ENCODE results near the gene RNU1-1. TPM values are rescaled to one million over a fixed set of nuclear protein-coding genes. Genes with fewer than 3 reads are reported as not detected.
A peak's percentile ranks its signal among the peaks of the same experiment; 100 is the strongest.
"Not testable (repeated sequence)": the region's sequence is repeated elsewhere in the genome, so short reads cannot be mapped to it uniquely, and the experiment has no call there.

The RNU1-1 gene
- total and polyA plus RNA-seq, 2 donors (not counting 1 experiment from before 2014, with no cell fraction given) = 4,377 TPM; not detected in 1

DNA sequence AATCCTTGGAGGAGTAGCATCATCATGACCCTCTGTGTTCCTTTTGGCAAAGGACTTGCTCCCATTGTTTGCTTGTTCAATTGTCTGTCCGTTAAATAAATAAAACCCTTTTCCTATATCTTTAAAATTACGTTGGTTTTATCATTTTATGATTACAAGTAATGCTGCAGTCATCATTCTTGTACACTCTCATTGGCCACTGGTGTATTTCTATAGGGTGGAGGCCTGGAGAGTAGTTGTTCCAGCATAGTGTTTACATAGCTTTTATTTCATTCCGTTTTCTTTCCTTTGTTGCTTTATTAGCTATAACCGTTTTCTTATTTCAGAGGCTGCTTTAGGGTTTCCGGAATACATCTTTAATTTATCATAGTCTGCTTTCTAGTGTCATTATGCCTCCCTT lies 7.6 kb upstream of the RNU1-1 start:
- ATAC-seq (ENCODE audit: low read depth); intact Hi-C loops (cut with micrococcal nuclease); H3K4me3 ChIP-seq (ENCODE audit: control extremely low read depth in 1 of 5, extremely low read depth in 1 of 5, insufficient read depth in 1 of 5, low read depth in 2 of 5, low read length in 4 of 5); H3K4me2 ChIP-seq (replicated peaks; ENCODE audit: low read depth, low read length, poor library complexity, severe bottlenecking); H3K4me3 Mint-ChIP-seq; H3K27ac Mint-ChIP-seq; H2AFZ ChIP-seq (ENCODE audit: insufficient read depth, low read depth, low read length, poor library complexity, severe bottlenecking); H3K36me3 ChIP-seq (replicated peaks in 1 of 2; ENCODE audit: control extremely low read depth in 1 of 2, control insufficient read depth in 1 of 2, extremely low read depth in 1 of 2, insufficient read depth in 2 of 2, low read length in 1 of 2); H3K27ac ChIP-seq (ENCODE audit: low read length in 2 of 2); DNase-seq; H3K79me2 ChIP-seq (ENCODE audit: control insufficient read depth, insufficient read depth, low read length); H4K20me1 ChIP-seq (ENCODE audit: control insufficient read depth, insufficient read depth, low read length, poor library complexity, severe bottlenecking); H3K9ac ChIP-seq (ENCODE audit: low read length); H3K4me1 Mint-ChIP-seq; H3K9me3 Mint-ChIP-seq (ENCODE audit: insufficient read depth); H3K4me1 ChIP-seq (ENCODE audit: control insufficient read depth in 2 of 2, insufficient read depth in 2 of 2, low read length in 2 of 2); H3K9me3 ChIP-seq (ENCODE audit: control extremely low read depth in 1 of 3, control insufficient read depth in 2 of 3, insufficient read depth in 1 of 3, low read length in 2 of 3); CTCF ChIA-PET; POLR2A ChIA-PET: not testable (repeated sequence)
- H3K27me3 ChIP-seq (replicated peaks in 1 of 4; ENCODE audit: control extremely low read depth in 1 of 4, control insufficient read depth in 3 of 4, insufficient read depth in 4 of 4, low read length in 3 of 4) = peaks cover 0 to 25% (median 11%) of the 10 kb centered on the region in 4 experiments
- no CpG with 5 or more reads among the region's 5 CpGs for WGBS (ENCODE audit: insufficient coverage)
- H3K27me3 Mint-ChIP-seq = peaks cover 26% of the 10 kb centered on the region

DNA sequence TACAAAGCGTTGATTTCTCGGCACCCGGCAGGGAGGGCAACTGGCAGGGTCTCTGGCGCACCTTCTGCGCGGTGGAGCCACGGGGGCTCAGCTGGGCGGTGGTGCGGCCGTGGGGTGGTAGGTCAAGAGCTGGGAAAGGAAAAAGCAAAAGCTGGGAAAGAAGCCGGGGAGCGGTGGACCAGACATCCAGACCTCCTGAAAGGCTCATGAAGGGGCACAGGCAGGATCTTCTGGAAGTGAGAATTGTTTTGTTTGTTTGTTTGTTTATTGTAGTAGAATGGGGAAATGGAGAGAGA lies 7.2 kb upstream of the RNU1-1 start:
- TF ChIP-seq, protein P1, sequence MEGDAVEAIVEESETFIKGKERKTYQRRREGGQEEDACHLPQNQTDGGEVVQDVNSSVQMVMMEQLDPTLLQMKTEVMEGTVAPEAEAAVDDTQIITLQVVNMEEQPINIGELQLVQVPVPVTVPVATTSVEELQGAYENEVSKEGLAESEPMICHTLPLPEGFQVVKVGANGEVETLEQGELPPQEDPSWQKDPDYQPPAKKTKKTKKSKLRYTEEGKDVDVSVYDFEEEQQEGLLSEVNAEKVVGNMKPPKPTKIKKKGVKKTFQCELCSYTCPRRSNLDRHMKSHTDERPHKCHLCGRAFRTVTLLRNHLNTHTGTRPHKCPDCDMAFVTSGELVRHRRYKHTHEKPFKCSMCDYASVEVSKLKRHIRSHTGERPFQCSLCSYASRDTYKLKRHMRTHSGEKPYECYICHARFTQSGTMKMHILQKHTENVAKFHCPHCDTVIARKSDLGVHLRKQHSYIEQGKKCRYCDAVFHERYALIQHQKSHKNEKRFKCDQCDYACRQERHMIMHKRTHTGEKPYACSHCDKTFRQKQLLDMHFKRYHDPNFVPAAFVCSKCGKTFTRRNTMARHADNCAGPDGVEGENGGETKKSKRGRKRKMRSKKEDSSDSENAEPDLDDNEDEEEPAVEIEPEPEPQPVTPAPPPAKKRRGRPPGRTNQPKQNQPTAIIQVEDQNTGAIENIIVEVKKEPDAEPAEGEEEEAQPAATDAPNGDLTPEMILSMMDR (IDR thresholded peaks at IDR 0.05) = no peak
- no peak for TF ChIP-seq EZH2 (IDR thresholded peaks at IDR 0.05; ENCODE audit: borderline replicate concordance, insufficient read depth, low read depth, low read length, poor library complexity, severe bottlenecking)
- intact Hi-C loops (cut with micrococcal nuclease) = no loop called here
- 88% methylated on average over 12 of the region's 12 CpGs for WGBS (ENCODE audit: insufficient coverage)
- Mint-ChIP-seq H3K9me3 (ENCODE audit: insufficient read depth) (no peaks in the 10 kb centered on the region), H3K27ac (no peak overlapping the region), H3K4me1 (peaks cover 6% of the 10 kb centered on the region), H3K27me3 (peaks cover 26% of the 10 kb centered on the region), H3K4me3 (no peak overlapping the region)
- no peak overlapping the region for H3K9ac ChIP-seq (ENCODE audit: low read length)
- no peak overlapping the region for H3K4me2 ChIP-seq (replicated peaks; ENCODE audit: low read depth, low read length, poor library complexity, severe bottlenecking)
- H3K79me2 ChIP-seq (ENCODE audit: control insufficient read depth, insufficient read depth, low read length) = no peaks in the 10 kb centered on the region
- POLR2A ChIA-PET = no interaction called here
- peaks cover 0 to 2% (median 0%) of the 10 kb centered on the region in 3 donors for H3K9me3 ChIP-seq (ENCODE audit: control extremely low read depth in 1 of 3, control insufficient read depth in 2 of 3, insufficient read depth in 1 of 3, low read length in 2 of 3)
- ATAC-seq (ENCODE audit: low read depth) (no peak), DNase-seq (no peak)
- H3K4me3 ChIP-seq (ENCODE audit: control extremely low read depth in 1 of 5, extremely low read depth in 1 of 5, insufficient read depth in 1 of 5, low read depth in 2 of 5, low read length in 4 of 5) = no peak overlapping the region
- no peaks in the 10 kb centered on the region for H4K20me1 ChIP-seq (ENCODE audit: control insufficient read depth, insufficient read depth, low read length, poor library complexity, severe bottlenecking)
- H3K36me3 ChIP-seq (replicated peaks in 1 of 2; ENCODE audit: control extremely low read depth in 1 of 2, control insufficient read depth in 1 of 2, extremely low read depth in 1 of 2, insufficient read depth in 2 of 2, low read length in 1 of 2) = no peaks in the 10 kb centered on the region
- CTCF ChIA-PET = interaction anchor here (0.6 kb wide), 1 partner anchor 100 kb away, joined by 3 read pairs; no protein-coding TSS in a partner anchor
- H3K27ac ChIP-seq (ENCODE audit: low read length in 2 of 2) = no peak overlapping the region
- H3K27me3 ChIP-seq (replicated peaks in 1 of 4; ENCODE audit: control extremely low read depth in 1 of 4, control insufficient read depth in 3 of 4, insufficient read depth in 4 of 4, low read length in 3 of 4) = peaks cover 0 to 25% (median 11%) of the 10 kb centered on the region in 4 experiments
- no peak overlapping the region for H2AFZ ChIP-seq (ENCODE audit: insufficient read depth, low read depth, low read length, poor library complexity, severe bottlenecking)
- peaks cover 0 to 5% of the 10 kb centered on the region in 2 donors for H3K4me1 ChIP-seq (ENCODE audit: control insufficient read depth in 2 of 2, insufficient read depth in 2 of 2, low read length in 2 of 2)

DNA sequence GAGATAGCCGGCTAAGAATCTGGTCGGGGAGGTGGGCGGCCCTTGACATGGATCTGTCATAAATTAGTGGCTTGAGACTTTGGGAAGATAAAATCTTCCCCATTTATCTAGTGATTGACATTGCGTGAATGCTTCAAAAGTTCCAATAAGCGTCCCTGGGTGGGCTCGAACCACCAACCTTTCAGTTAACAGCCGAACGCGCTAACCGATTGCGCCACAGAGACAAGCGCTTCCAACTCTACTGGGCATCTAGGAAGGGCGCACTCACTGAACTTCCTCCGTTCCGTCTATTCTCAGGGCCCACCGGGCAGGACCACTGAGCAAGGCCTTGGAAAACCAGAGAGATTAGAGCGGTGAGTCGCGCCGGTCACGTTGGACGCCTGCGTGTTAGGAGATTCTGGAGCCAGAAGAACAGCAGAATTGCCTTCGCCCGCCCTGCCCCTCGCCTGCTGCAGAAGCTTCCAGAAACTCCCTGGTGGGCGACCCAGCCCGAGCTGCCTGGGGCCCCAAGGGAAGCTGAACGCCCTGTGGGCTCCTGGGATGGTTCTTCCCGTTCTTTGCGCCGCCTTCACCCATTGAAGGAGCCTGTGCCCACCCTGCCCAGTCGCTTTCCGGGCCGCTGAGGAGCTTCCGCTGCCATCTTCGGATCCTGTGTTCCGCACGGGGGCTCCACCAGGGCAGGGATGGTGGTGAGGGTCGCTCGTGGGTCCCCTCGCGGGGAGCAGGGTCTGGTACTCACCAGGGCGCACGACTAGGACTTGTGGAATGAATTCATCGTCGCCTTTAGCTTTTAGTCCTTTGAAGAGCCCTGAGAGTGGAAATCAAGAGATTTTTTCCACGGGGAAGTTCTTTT lies 6.6 kb upstream of the RNU1-1 start:
- Mint-ChIP-seq H3K4me3 (peak overlapping the region; percentile 66), H3K27me3 (peaks cover 26% of the 10 kb centered on the region)
- H3K79me2 ChIP-seq (ENCODE audit: control insufficient read depth, insufficient read depth, low read length); H3K27ac Mint-ChIP-seq; DNase-seq; H4K20me1 ChIP-seq (ENCODE audit: control insufficient read depth, insufficient read depth, low read length, poor library complexity, severe bottlenecking); H3K9me3 ChIP-seq (ENCODE audit: control extremely low read depth in 1 of 3, control insufficient read depth in 2 of 3, insufficient read depth in 1 of 3, low read length in 2 of 3); H3K27ac ChIP-seq (ENCODE audit: low read length in 2 of 2); intact Hi-C loops (cut with micrococcal nuclease); H3K4me1 Mint-ChIP-seq; H3K9ac ChIP-seq (ENCODE audit: low read length); H3K4me2 ChIP-seq (replicated peaks; ENCODE audit: low read depth, low read length, poor library complexity, severe bottlenecking); H3K36me3 ChIP-seq (replicated peaks in 1 of 2; ENCODE audit: control extremely low read depth in 1 of 2, control insufficient read depth in 1 of 2, extremely low read depth in 1 of 2, insufficient read depth in 2 of 2, low read length in 1 of 2); H3K4me1 ChIP-seq (ENCODE audit: control insufficient read depth in 2 of 2, insufficient read depth in 2 of 2, low read length in 2 of 2); ATAC-seq (ENCODE audit: low read depth); H3K9me3 Mint-ChIP-seq (ENCODE audit: insufficient read depth); POLR2A ChIA-PET: not testable (repeated sequence)
- peak overlapping the region in 2 of 5 experiments; percentile 25 to 36 for H3K4me3 ChIP-seq (ENCODE audit: control extremely low read depth in 1 of 5, extremely low read depth in 1 of 5, insufficient read depth in 1 of 5, low read depth in 2 of 5, low read length in 4 of 5)
- H3K27me3 ChIP-seq (replicated peaks in 1 of 4; ENCODE audit: control extremely low read depth in 1 of 4, control insufficient read depth in 3 of 4, insufficient read depth in 4 of 4, low read length in 3 of 4) = peaks cover 0 to 25% (median 11%) of the 10 kb centered on the region in 4 experiments
- CTCF ChIA-PET = interaction anchor here (0.6 kb wide), 1 partner anchor 100 kb away, joined by 3 read pairs; no protein-coding TSS in a partner anchor
- peak overlapping the region; percentile 38 for H2AFZ ChIP-seq (ENCODE audit: insufficient read depth, low read depth, low read length, poor library complexity, severe bottlenecking)
- 32% methylated on average over 43 of the region's 48 CpGs for WGBS (ENCODE audit: insufficient coverage)
